GM19438 (cell line): Measurements from ENCODE around the gene PAX5.

Experiments used
- ATAC-seq: cut with Tn5 transposase; IDR thresholded peaks from one replicate; pipeline ENCODE4 v1.9.1; 2021; ENCODE audit warnings: low read depth; ENCODE audit not compliant: unreplicated experiment

The PAX5 gene

GRCh38 chr9:36865731-36866635 lies 168.1 kb downstream of the PAX5 start:
- no peak for ATAC-seq

- ATAC-seq: no peak
Observed at GRCh38 chr9:36864491-36865410, 169.3 kb downstream of the PAX5 start.

GRCh38 chr9:36862206-36863145 lies 171.6 kb downstream of the PAX5 start:
- ATAC-seq: no peak

GRCh38 chr9:36861528-36862205 lies 172.4 kb downstream of the PAX5 start:
- ATAC-seq: no peak

- ATAC-seq: no peak
Observed at GRCh38 chr9:36858805-36859375, 175.2 kb downstream of the PAX5 start.

GRCh38 chr9:36855448-36856315 lies 178.4 kb downstream of the PAX5 start:
- ATAC-seq: no peak

- ATAC-seq: no peak
Observed at GRCh38 chr9:36854751-36855150, 179.3 kb downstream of the PAX5 start.

- ATAC-seq: no peak
Observed at GRCh38 chr9:36854034-36854433, 180.0 kb downstream of the PAX5 start.

- ATAC-seq: no peak
Observed at GRCh38 chr9:36853233-36853632, 180.8 kb downstream of the PAX5 start.

GRCh38 chr9:36849943-36850342 lies 184.1 kb downstream of the PAX5 start:
- ATAC-seq: no peak

GRCh38 chr9:36848946-36849345 lies 185.1 kb downstream of the PAX5 start:
- ATAC-seq: no peak

GRCh38 chr9:36847781-36848673 lies 186.0 kb downstream of the PAX5 start:
- ATAC-seq: no peak

- no peak for ATAC-seq
Observed at GRCh38 chr9:36846621-36847020, 187.4 kb downstream of the PAX5 start.

- no peak for ATAC-seq
Observed at GRCh38 chr9:36845844-36846243, 188.2 kb downstream of the PAX5 start.

- no peak for ATAC-seq
Observed at GRCh38 chr9:36844961-36845360, 189.1 kb downstream of the PAX5 start.

- ATAC-seq: no peak
Observed at GRCh38 chr9:36843964-36844363, 190.1 kb downstream of the PAX5 start.
